WERI-Rb-1 (cell line): Measurements from ENCODE around the gene VEGFC.

Experiments
- DNase-seq: peaks from one replicate; pipeline ENCODE4 v3.0.0-alpha.2; 2020
- H3K27ac ChIP-seq: fragments of 250-450 bp; sonication (Bioruptor Pico); 2 replicates; pipeline ENCODE4 v1.5.1; 2020; ENCODE audit warnings: mild to moderate bottlenecking, moderate library complexity
- H3K27me3 ChIP-seq: fragments of 250-450 bp; sonication (Bioruptor Pico); 2 replicates; pipeline ENCODE4 v1.5.1; 2021; ENCODE audit warnings: mild to moderate bottlenecking, low read depth, moderate library complexity; ENCODE audit not compliant: insufficient read depth, severe bottlenecking
- H3K36me3 ChIP-seq: fragments of 250-450 bp; sonication (Bioruptor Pico); 2 replicates; pipeline ENCODE4 v1.5.1; 2020; ENCODE audit warnings: mild to moderate bottlenecking, moderate library complexity
- H3K4me3 ChIP-seq: 2 replicates; pipeline ENCODE4 v1.5.1; 2011; ENCODE audit warnings: low read depth, mild to moderate bottlenecking, control low read depth, low read length
- H3K9me3 ChIP-seq: fragments of 250-450 bp; sonication (Bioruptor Pico); 2 replicates; pipeline ENCODE4 v1.5.1; 2021; ENCODE audit warnings: mild to moderate bottlenecking, moderate library complexity; ENCODE audit not compliant: severe bottlenecking
- TF ChIP-seq, protein P1 (sequence below): IDR thresholded peaks from 2 replicates; pipeline ENCODE4 v1.5.1; 2011; ENCODE audit warnings: low read depth, mild to moderate bottlenecking, control low read depth, inconsistent platforms, low read length

VEGFC gene

DNA sequence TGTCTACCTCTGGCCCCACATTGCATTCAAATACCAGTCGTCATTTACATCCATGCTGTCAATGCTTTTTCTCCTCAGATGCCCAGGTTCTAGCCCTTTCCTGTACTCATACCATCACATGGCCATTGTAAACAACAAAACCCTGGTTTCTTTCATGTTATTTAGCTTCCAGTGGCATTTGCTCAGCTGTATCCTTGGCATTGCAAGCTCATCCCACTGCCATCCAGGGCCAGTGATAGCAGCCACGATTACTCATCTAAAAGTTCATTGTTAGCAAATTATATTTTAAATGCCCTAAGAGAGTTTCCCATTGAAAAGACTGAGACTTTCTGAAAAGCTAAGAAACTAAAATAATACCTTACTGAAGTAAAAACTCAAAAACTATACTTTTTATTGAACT is 34.0 kb downstream of the VEGFC start:
- no peak for DNase-seq
- no peak overlapping the region for H3K4me3 ChIP-seq
- TF ChIP-seq, protein P1, sequence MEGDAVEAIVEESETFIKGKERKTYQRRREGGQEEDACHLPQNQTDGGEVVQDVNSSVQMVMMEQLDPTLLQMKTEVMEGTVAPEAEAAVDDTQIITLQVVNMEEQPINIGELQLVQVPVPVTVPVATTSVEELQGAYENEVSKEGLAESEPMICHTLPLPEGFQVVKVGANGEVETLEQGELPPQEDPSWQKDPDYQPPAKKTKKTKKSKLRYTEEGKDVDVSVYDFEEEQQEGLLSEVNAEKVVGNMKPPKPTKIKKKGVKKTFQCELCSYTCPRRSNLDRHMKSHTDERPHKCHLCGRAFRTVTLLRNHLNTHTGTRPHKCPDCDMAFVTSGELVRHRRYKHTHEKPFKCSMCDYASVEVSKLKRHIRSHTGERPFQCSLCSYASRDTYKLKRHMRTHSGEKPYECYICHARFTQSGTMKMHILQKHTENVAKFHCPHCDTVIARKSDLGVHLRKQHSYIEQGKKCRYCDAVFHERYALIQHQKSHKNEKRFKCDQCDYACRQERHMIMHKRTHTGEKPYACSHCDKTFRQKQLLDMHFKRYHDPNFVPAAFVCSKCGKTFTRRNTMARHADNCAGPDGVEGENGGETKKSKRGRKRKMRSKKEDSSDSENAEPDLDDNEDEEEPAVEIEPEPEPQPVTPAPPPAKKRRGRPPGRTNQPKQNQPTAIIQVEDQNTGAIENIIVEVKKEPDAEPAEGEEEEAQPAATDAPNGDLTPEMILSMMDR: no peak
- H3K27me3 ChIP-seq: no peaks in the 10 kb centered on the region
- H3K9me3 ChIP-seq: no peaks in the 10 kb centered on the region
- no peaks in the 10 kb centered on the region for H3K36me3 ChIP-seq
- H3K27ac ChIP-seq: no peak overlapping the region

DNA sequence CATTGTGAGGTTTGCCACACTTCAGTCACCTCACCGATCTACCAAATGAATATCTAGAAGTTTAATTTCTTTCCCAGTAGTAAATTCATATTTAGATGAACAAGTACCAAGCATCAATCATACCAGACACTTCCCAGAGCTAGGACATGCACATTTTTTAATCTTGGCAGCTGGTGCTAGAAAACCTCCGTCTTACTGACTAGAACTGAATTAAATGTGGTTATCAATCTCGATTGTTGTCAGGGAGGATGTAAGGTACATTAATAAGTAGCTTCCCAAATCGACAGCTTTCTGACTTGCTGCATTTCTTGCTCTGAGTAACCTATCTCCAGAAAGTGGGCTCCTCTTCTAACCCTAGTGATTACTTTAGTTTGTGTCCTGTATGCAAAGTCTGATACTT is 34.4 kb downstream of the VEGFC start:
- TF ChIP-seq, protein P1: no peak
- H3K4me3 ChIP-seq: no peak overlapping the region
- DNase-seq: no peak
- H3K27me3 ChIP-seq: no peaks in the 10 kb centered on the region
- H3K27ac ChIP-seq: no peak overlapping the region
- H3K9me3 ChIP-seq: no peaks in the 10 kb centered on the region
- no peaks in the 10 kb centered on the region for H3K36me3 ChIP-seq

DNA sequence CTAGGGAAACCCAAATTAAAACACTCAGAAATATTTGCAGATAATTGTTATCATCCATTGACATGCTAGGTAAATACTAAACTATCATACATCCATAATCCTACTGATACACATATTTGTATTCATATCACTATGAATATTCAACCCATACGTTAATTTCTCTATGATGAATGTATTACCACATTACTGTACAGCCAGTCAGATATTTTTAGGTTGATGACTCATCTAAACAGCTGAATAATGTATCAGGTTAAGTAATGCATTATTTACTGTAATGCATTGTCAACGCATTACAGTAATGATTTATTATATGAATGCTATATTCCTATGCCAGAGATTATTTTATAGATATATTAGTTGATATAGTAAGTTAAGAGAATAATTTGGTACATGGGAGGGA is 37.1 kb downstream of the VEGFC start:
- Histone ChIP-seq H3K27me3 (no peaks in the 10 kb centered on the region), H3K36me3 (no peaks in the 10 kb centered on the region), H3K27ac (no peak overlapping the region), H3K4me3 (no peak overlapping the region), H3K9me3 (no peaks in the 10 kb centered on the region)
- TF ChIP-seq, protein P1: no peak
- no peak for DNase-seq

DNA sequence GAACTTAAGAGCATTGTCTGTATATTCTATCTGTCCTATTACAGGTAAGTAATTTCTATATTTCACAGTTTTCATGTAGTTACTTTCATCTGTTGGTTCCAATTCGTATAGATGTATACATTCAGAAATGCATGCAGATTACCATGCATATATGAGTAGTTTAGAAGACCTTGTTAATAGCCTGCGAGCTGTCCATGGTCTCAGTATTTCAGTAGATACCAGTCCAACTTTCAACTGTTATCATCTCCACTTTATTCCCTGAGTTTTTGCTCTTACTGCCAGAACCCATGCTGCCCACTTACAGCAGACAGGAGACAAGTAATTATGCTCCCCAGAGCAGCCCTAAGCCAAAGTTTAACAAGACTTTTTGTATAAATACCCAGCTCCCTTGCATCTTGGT is 37.7 kb downstream of the VEGFC start:
- no peak for DNase-seq
- H3K36me3 ChIP-seq: no peaks in the 10 kb centered on the region

DNA sequence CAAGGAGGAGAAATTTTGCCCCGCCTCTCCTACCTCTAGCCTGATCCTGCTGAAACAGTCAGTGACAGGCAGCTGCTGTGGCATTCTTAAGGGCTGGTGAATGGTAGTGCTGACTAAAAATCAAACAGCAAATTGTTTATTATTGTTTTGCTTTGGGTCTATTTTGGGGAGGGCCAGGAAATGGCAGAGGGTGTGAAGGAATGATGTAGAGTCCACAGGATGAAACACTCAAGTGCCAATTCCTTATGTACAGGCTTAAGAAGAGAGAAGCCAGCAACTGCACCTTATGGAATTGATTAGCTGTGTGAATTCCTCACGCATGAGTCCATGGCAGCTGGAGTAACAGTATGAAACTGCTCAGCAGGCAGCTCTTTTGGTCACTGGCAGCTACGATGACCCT is 39.7 kb downstream of the VEGFC start:
- DNase-seq: no peak
- no peak overlapping the region for H3K27ac ChIP-seq
- TF ChIP-seq, protein P1: no peak
- no peaks in the 10 kb centered on the region for H3K9me3 ChIP-seq
- H3K36me3 ChIP-seq: no peaks in the 10 kb centered on the region
- no peak overlapping the region for H3K4me3 ChIP-seq
- H3K27me3 ChIP-seq: no peaks in the 10 kb centered on the region

More for the DNA sequence above, 37.7 kb downstream of the VEGFC start:
- no peaks in the 10 kb centered on the region for H3K9me3 ChIP-seq
- H3K4me3 ChIP-seq: no peak overlapping the region
- no peaks in the 10 kb centered on the region for H3K27me3 ChIP-seq
- H3K27ac ChIP-seq: no peak overlapping the region
- TF ChIP-seq, protein P1: no peak

DNA sequence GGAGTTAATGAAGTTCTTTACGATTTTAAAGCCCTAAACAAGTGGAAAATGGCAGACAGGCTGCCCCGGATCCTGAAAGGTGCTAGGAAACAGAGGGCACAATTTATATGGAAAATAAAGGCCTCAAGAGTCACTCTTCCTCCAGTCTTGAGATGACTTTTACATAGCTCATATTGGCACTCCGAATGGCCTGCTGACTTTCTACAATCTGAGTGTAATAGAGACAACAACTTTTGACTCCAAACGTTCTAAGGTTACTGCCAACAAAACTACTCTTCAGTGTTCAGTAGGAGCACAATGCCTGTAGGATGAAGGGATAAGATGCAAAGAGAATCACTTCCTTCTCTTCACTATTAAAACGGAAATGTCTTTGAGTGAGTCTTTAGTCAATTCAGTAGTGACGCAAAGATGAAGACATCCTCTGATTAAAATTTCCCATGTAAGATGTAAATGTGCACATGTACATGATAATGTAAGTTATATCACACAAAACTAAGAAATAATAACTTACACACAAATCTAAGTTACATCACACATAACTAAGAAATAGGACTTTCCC is 40.5 kb downstream of the VEGFC start:
- TF ChIP-seq, protein P1: no peak
- Histone ChIP-seq H3K27me3 (no peaks in the 10 kb centered on the region), H3K4me3 (no peak overlapping the region), H3K27ac (no peak overlapping the region), H3K36me3 (no peaks in the 10 kb centered on the region), H3K9me3 (no peaks in the 10 kb centered on the region)
- DNase-seq: no peak
